ENCODE results near the gene FANCC.

- TF ChIP-seq TAF1 (IDR thresholded peaks at IDR 0.05; ENCODE audit: low read depth, low read length), result no peak
- no peak for TF ChIP-seq YY1 (IDR thresholded peaks at IDR 0.05; ENCODE audit: low read depth, low read length)
- no peak for TF ChIP-seq POLR2A (IDR thresholded peaks at IDR 0.05; ENCODE audit: control extremely low read depth in 1 of 2, low read depth in 2 of 2, low read length in 2 of 2)
- no peak for TF ChIP-seq EP300 (IDR thresholded peaks at IDR 0.05; ENCODE audit: borderline replicate concordance in 1 of 2, low read depth in 2 of 2, low read length in 2 of 2)
- TF ChIP-seq ATF3 (IDR thresholded peaks at IDR 0.05; ENCODE audit: insufficient read depth, low read depth, low read length), result no peak
- TF ChIP-seq CTCF (IDR thresholded peaks at IDR 0.05; ENCODE audit: control extremely low read depth in 1 of 3, insufficient read depth in 1 of 3, low read depth in 1 of 3, low read length in 3 of 3), result peak; percentile 44 to 67 (median 59)
- no peak for TF ChIP-seq RFX5 (IDR thresholded peaks at IDR 0.05; ENCODE audit: borderline replicate concordance, low read depth, low read length)
Observed at GRCh38 chr9:95182854-95183563, 134.5 kb downstream of the FANCC start.
